GM12874 (cell line): ENCODE measurements around the gene TAB3.

Experiments used
- CTCF ChIP-seq: IDR thresholded peaks from 2 replicates; pipeline ENCODE4 v1.5.1; 2011; ENCODE audit warnings: low read depth, mild to moderate bottlenecking, control low read depth, low read length, moderate library complexity; ENCODE audit not compliant: insufficient read depth

TAB3 gene

DNA sequence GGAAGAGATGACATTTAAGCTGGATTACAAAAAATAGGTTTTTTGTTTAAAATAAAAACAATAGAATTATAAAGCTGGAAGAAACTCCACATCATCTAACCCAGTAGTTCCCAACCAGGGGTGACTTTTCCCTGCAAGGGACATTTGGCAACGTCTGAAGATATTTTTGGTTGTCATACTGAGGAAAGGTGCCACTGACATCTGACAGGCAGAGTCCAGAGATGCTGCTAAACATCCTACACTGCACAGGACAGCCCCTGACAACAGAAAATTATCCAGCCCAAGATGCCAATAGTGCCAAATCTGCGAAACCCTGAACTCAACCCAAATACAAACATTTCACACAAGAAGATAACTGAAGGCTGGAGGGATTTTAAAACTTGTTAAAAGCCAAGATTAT is 18.5 kb downstream of the TAB3 start:
- no peak for TF ChIP-seq CTCF

GRCh38 chrX:30865612-30866011 is 23.4 kb downstream of the TAB3 start:
- TF ChIP-seq CTCF = no peak

DNA sequence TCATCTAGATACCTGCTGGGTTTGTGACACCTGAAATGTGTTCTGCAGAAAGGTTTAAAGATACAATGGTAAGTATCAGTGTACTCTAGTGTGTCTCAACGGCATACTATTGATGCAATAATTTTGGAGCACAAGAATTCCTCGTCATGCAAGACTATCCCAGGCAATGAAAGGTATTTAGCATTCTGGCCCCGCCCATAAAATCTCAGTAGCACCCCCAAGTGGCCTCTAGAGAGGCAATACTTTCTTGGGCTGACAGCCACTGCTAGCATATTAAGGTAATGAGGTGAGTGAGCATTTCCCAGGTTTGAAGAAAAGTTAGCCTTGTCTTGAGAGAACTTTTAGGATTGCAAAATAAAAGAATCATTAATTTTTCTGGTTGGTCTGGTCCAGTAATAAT is 24.0 kb downstream of the TAB3 start:
- 0 out of 2 replicates have a peak, but pooled peaks have one; percentile 4 for TF ChIP-seq CTCF

GRCh38 chrX:30864383-30864785 is 24.7 kb downstream of the TAB3 start:
- TF ChIP-seq CTCF = no peak

GRCh38 chrX:30863974-30864373 is 25.1 kb downstream of the TAB3 start:
- TF ChIP-seq CTCF = no peak

- no peak for TF ChIP-seq CTCF
Observed at GRCh38 chrX:30858098-30858497, 31.0 kb downstream of the TAB3 start.

GRCh38 chrX:30851449-30851848 is 37.6 kb downstream of the TAB3 start:
- no peak for TF ChIP-seq CTCF

DNA sequence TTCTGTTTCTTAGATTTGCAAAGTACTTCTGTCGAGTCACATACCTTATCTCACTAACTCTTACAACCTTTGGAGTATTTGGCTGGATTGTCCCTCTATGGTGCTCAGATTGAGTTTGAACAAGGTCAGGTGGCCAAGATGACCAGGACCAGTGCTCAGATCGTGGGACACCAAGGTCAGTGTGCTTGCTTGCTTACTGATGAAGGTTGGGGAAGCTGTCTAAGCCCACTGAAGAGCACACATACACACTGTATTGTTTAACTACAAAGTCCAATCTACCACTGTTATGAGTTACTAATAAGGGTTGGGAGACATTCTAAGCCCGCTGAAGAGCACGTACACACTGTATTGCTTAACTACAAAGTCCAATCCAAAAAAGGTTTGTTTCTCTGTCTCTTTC is 53.7 kb downstream of the TAB3 start:
- no peak for TF ChIP-seq CTCF
